HEK293 (cell line): ENCODE results near the gene ANKRD13A.

Experiments
- HOXA7 ChIP-seq: sonication (generic); formaldehyde crosslinking; IDR thresholded peaks from 2 replicates; pipeline ENCODE4 v1.8.1; 2022; ENCODE audit warnings: missing genetic modification reagents, borderline replicate concordance
- KLF1 ChIP-seq: fragments of 450-650 bp; formaldehyde crosslinking; IDR thresholded peaks from 2 replicates; pipeline ENCODE4 v1.5.1; 2016; ENCODE audit warnings: missing biosample characterization, missing genetic modification characterization
- TCF7L2 ChIP-seq: IDR thresholded peaks from 2 replicates; pipeline ENCODE4 v1.6.1; 2011; ENCODE audit warnings: low read depth, mild to moderate bottlenecking, inconsistent platforms, low read length, moderate library complexity, borderline replicate concordance
- ZBTB17 ChIP-seq: fragments of 450-650 bp; formaldehyde crosslinking; IDR thresholded peaks from 2 replicates; pipeline ENCODE4 v1.5.1; 2016; ENCODE audit warnings: missing biosample characterization, missing genetic modification characterization
- ZNF133 ChIP-seq: fragments of 450-650 bp; formaldehyde crosslinking; IDR thresholded peaks from 2 replicates; pipeline ENCODE4 v1.5.1; 2016; ENCODE audit warnings: missing biosample characterization, missing genetic modification characterization
- ZNF174 ChIP-seq: fragments of 450-650 bp; formaldehyde crosslinking; IDR thresholded peaks from 2 replicates; pipeline ENCODE4 v1.5.0; 2017; ENCODE audit warnings: missing biosample characterization, mild to moderate bottlenecking, missing genetic modification characterization
- ZNF292 ChIP-seq: fragments of 450-650 bp; formaldehyde crosslinking; IDR thresholded peaks from 2 replicates; pipeline ENCODE4 v1.5.1; 2016; ENCODE audit warnings: low read depth, missing biosample characterization, missing genetic modification characterization, borderline replicate concordance
- ZNF48 ChIP-seq: fragments of 450-650 bp; formaldehyde crosslinking; IDR thresholded peaks from 2 replicates; pipeline ENCODE4 v1.5.1; 2016; ENCODE audit warnings: missing biosample characterization, missing genetic modification characterization
- ZNF776 ChIP-seq: fragments of 450-650 bp; formaldehyde crosslinking; IDR thresholded peaks from 2 replicates; pipeline ENCODE4 v1.5.0; 2017; ENCODE audit warnings: missing biosample characterization, missing genetic modification characterization, borderline replicate concordance
- TF ChIP-seq, protein P1 (sequence below): fragments of 450-650 bp; formaldehyde crosslinking; IDR thresholded peaks from 2 replicates; pipeline ENCODE4 v1.5.1; 2016; ENCODE audit warnings: missing biosample characterization, missing genetic modification characterization
- TF ChIP-seq, protein P2 (sequence below): fragments of 450-650 bp; formaldehyde crosslinking; IDR thresholded peaks from 2 replicates; pipeline ENCODE4 v1.5.1; 2017; ENCODE audit warnings: missing biosample characterization, missing genetic modification characterization
- TF ChIP-seq, protein P3 (sequence below): fragments of 450-650 bp; formaldehyde crosslinking; IDR thresholded peaks from 2 replicates; pipeline ENCODE4 v1.5.1; 2016; ENCODE audit warnings: missing biosample characterization, missing genetic modification characterization
- TF ChIP-seq, protein P4 (sequence below): fragments of 450-650 bp; formaldehyde crosslinking; IDR thresholded peaks from 2 replicates; pipeline ENCODE4 v1.5.1; 2016; ENCODE audit warnings: missing biosample characterization, missing genetic modification characterization
- TF ChIP-seq, protein P5 (sequence below): fragments of 450-650 bp; formaldehyde crosslinking; conservative IDR thresholded peaks from 2 replicates; pipeline ENCODE4 v1.5.1; 2016; ENCODE audit warnings: low read depth, missing biosample characterization, missing genetic modification characterization

DNA sequence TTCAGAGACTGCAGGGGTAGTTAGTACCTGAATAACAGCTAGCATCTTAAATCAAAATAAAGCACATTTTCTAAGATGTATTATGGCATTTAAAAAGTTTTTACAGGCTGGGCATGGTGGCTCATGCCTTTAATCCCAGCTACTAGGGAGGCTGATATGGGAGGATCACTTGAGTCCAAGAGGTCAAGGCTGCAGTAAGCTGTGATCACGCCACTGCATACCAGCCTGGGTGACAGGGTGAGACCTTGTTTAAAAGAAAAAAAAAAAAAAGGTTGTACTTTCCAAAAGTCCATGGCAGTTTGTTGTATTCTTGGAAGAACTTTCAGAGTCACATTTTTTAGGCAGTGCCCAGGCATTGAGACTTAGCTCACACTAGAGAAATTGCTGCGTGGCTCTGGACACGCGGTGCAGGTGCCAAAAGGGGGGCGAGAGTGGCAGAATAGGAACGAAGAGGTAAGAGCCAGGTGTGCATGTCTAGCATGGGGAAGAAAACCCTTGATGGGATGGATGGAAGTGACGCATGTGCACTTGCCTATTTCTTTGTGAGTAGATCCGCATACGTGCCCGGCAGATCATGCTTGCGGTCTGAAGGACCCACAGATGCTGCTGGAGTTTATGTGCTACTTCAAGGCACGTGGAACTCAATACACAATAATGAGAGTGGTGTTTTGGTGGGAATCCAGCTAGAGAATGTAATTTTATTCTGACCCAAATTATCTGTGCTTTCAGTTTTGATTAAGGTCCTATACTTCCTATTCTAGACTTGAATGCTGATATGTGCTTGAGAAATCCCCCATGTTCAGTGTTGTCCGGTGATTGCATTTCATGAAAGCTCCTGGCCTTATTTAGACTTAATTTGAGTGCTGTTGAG, 11.9 kb downstream of the ANKRD13A start:
- TF ChIP-seq ZNF48 (tag by site-specific recombination) (no peak), ZNF292 (tag by site-specific recombination) (no peak), ZNF174 (no peak), ZNF776 (tag by site-specific recombination) (no peak), TCF7L2 (no peak), HOXA7 (CRISPR knock-in tag) (no peak), ZNF133 (tag by site-specific recombination) (no peak), KLF1 (tag by site-specific recombination) (no peak), ZBTB17 (tag by site-specific recombination) (no peak)
- TF ChIP-seq, protein P1, sequence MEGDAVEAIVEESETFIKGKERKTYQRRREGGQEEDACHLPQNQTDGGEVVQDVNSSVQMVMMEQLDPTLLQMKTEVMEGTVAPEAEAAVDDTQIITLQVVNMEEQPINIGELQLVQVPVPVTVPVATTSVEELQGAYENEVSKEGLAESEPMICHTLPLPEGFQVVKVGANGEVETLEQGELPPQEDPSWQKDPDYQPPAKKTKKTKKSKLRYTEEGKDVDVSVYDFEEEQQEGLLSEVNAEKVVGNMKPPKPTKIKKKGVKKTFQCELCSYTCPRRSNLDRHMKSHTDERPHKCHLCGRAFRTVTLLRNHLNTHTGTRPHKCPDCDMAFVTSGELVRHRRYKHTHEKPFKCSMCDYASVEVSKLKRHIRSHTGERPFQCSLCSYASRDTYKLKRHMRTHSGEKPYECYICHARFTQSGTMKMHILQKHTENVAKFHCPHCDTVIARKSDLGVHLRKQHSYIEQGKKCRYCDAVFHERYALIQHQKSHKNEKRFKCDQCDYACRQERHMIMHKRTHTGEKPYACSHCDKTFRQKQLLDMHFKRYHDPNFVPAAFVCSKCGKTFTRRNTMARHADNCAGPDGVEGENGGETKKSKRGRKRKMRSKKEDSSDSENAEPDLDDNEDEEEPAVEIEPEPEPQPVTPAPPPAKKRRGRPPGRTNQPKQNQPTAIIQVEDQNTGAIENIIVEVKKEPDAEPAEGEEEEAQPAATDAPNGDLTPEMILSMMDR = no peak
- TF ChIP-seq, protein P2, sequence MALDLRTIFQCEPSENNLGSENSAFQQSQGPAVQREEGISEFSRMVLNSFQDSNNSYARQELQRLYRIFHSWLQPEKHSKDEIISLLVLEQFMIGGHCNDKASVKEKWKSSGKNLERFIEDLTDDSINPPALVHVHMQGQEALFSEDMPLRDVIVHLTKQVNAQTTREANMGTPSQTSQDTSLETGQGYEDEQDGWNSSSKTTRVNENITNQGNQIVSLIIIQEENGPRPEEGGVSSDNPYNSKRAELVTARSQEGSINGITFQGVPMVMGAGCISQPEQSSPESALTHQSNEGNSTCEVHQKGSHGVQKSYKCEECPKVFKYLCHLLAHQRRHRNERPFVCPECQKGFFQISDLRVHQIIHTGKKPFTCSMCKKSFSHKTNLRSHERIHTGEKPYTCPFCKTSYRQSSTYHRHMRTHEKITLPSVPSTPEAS (tag by site-specific recombination) = no peak
- TF ChIP-seq, protein P3, sequence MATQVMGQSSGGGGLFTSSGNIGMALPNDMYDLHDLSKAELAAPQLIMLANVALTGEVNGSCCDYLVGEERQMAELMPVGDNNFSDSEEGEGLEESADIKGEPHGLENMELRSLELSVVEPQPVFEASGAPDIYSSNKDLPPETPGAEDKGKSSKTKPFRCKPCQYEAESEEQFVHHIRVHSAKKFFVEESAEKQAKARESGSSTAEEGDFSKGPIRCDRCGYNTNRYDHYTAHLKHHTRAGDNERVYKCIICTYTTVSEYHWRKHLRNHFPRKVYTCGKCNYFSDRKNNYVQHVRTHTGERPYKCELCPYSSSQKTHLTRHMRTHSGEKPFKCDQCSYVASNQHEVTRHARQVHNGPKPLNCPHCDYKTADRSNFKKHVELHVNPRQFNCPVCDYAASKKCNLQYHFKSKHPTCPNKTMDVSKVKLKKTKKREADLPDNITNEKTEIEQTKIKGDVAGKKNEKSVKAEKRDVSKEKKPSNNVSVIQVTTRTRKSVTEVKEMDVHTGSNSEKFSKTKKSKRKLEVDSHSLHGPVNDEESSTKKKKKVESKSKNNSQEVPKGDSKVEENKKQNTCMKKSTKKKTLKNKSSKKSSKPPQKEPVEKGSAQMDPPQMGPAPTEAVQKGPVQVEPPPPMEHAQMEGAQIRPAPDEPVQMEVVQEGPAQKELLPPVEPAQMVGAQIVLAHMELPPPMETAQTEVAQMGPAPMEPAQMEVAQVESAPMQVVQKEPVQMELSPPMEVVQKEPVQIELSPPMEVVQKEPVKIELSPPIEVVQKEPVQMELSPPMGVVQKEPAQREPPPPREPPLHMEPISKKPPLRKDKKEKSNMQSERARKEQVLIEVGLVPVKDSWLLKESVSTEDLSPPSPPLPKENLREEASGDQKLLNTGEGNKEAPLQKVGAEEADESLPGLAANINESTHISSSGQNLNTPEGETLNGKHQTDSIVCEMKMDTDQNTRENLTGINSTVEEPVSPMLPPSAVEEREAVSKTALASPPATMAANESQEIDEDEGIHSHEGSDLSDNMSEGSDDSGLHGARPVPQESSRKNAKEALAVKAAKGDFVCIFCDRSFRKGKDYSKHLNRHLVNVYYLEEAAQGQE (tag by site-specific recombination) = no peak
- TF ChIP-seq, protein P4, sequence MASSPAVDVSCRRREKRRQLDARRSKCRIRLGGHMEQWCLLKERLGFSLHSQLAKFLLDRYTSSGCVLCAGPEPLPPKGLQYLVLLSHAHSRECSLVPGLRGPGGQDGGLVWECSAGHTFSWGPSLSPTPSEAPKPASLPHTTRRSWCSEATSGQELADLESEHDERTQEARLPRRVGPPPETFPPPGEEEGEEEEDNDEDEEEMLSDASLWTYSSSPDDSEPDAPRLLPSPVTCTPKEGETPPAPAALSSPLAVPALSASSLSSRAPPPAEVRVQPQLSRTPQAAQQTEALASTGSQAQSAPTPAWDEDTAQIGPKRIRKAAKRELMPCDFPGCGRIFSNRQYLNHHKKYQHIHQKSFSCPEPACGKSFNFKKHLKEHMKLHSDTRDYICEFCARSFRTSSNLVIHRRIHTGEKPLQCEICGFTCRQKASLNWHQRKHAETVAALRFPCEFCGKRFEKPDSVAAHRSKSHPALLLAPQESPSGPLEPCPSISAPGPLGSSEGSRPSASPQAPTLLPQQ (tag by site-specific recombination) = no peak
- TF ChIP-seq, protein P5, sequence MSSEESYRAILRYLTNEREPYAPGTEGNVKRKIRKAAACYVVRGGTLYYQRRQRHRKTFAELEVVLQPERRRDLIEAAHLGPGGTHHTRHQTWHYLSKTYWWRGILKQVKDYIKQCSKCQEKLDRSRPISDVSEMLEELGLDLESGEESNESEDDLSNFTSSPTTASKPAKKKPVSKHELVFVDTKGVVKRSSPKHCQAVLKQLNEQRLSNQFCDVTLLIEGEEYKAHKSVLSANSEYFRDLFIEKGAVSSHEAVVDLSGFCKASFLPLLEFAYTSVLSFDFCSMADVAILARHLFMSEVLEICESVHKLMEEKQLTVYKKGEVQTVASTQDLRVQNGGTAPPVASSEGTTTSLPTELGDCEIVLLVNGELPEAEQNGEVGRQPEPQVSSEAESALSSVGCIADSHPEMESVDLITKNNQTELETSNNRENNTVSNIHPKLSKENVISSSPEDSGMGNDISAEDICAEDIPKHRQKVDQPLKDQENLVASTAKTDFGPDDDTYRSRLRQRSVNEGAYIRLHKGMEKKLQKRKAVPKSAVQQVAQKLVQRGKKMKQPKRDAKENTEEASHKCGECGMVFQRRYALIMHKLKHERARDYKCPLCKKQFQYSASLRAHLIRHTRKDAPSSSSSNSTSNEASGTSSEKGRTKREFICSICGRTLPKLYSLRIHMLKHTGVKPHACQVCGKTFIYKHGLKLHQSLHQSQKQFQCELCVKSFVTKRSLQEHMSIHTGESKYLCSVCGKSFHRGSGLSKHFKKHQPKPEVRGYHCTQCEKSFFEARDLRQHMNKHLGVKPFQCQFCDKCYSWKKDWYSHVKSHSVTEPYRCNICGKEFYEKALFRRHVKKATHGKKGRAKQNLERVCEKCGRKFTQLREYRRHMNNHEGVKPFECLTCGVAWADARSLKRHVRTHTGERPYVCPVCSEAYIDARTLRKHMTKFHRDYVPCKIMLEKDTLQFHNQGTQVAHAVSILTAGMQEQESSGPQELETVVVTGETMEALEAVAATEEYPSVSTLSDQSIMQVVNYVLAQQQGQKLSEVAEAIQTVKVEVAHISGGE (tag by site-specific recombination) = no peak
